ENCODE results near the gene PRC1. TPM values are rescaled to one million over a fixed set of nuclear protein-coding genes. Genes with fewer than 3 reads are reported as not detected.

Gene PRC1
- total RNA-seq, 1 donor from 2014 or later: 18.8 TPM

DNA sequence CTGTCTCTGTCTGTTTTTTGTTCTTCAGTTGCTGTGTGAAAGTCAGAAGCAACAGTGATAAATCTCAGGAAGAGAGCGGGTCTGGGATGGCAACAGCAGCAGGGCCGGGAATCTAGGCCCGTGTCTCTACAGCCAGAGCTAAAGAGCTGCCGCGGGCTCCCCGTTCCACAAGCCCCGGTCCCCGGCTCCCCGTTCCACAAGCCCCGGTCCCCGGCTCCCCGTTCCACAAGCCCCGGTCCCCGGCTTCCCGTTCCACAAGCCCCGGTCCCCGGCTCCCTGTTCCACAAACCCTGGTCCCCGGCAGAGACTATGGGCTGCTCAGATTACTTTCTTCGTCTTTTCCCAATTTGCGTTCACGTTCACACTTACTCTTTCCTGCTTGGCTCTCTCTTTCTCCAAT lies 20.1 kb downstream of the PRC1 start:
- H3K4me3 ChIP-seq (ENCODE audit: low read length in 3 of 3): no peak overlapping the region
- H3K9ac ChIP-seq (ENCODE audit: low read depth in 1 of 3, low read length in 3 of 3): no peak overlapping the region
- no peak overlapping the region for H3K27ac ChIP-seq (ENCODE audit: low read depth, low read length)
- no peaks in the 10 kb centered on the region for H3K27me3 ChIP-seq (ENCODE audit: control insufficient read depth in 3 of 3, insufficient read depth in 3 of 3, low read length in 3 of 3)
- H3K4me1 ChIP-seq (ENCODE audit: control insufficient read depth in 3 of 3, insufficient read depth in 3 of 3, low read length in 3 of 3): no peaks in the 10 kb centered on the region
- H3K36me3 ChIP-seq (ENCODE audit: control insufficient read depth in 3 of 3, insufficient read depth in 3 of 3, low read length in 3 of 3): peaks cover 0 to 3% (median 0%) of the 10 kb centered on the region in 3 donors
- no peaks in the 10 kb centered on the region for H3K9me3 ChIP-seq (ENCODE audit: control insufficient read depth in 3 of 3, low read length in 3 of 3)

GRCh38 chr15:90972133-90972532 lies 22.2 kb downstream of the PRC1 start:
- Histone ChIP-seq H3K36me3 (ENCODE audit: control insufficient read depth in 3 of 3, insufficient read depth in 3 of 3, low read length in 3 of 3) (peaks cover 2 to 9% (median 3%) of the 10 kb centered on the region in 3 donors), H3K9me3 (ENCODE audit: control insufficient read depth in 3 of 3, low read length in 3 of 3) (no peaks in the 10 kb centered on the region), H3K4me3 (ENCODE audit: low read length in 3 of 3) (no peak overlapping the region), H3K27me3 (ENCODE audit: control insufficient read depth in 3 of 3, insufficient read depth in 3 of 3, low read length in 3 of 3) (no peaks in the 10 kb centered on the region), H3K27ac (ENCODE audit: low read depth, low read length) (no peak overlapping the region), H3K9ac (ENCODE audit: low read depth in 1 of 3, low read length in 3 of 3) (no peak overlapping the region), H3K4me1 (ENCODE audit: control insufficient read depth in 3 of 3, insufficient read depth in 3 of 3, low read length in 3 of 3) (no peaks in the 10 kb centered on the region)

GRCh38 chr15:90970274-90970673 lies 24.1 kb downstream of the PRC1 start:
- H3K4me1 ChIP-seq (ENCODE audit: control insufficient read depth in 3 of 3, insufficient read depth in 3 of 3, low read length in 3 of 3): no peaks in the 10 kb centered on the region
- no peak overlapping the region for H3K4me3 ChIP-seq (ENCODE audit: low read length in 3 of 3)
- no peak overlapping the region for H3K27ac ChIP-seq (ENCODE audit: low read depth, low read length)
- H3K9ac ChIP-seq (ENCODE audit: low read depth in 1 of 3, low read length in 3 of 3): no peak overlapping the region
- no peaks in the 10 kb centered on the region for H3K9me3 ChIP-seq (ENCODE audit: control insufficient read depth in 3 of 3, low read length in 3 of 3)
- peaks cover 9 to 22% (median 11%) of the 10 kb centered on the region in 3 donors for H3K36me3 ChIP-seq (ENCODE audit: control insufficient read depth in 3 of 3, insufficient read depth in 3 of 3, low read length in 3 of 3)
- no peaks in the 10 kb centered on the region for H3K27me3 ChIP-seq (ENCODE audit: control insufficient read depth in 3 of 3, insufficient read depth in 3 of 3, low read length in 3 of 3)

GRCh38 chr15:90968434-90968833 lies 25.9 kb downstream of the PRC1 start:
- Histone ChIP-seq H3K27ac (ENCODE audit: low read depth, low read length) (no peak overlapping the region), H3K4me1 (ENCODE audit: control insufficient read depth in 3 of 3, insufficient read depth in 3 of 3, low read length in 3 of 3) (no peaks in the 10 kb centered on the region), H3K27me3 (ENCODE audit: control insufficient read depth in 3 of 3, insufficient read depth in 3 of 3, low read length in 3 of 3) (no peaks in the 10 kb centered on the region), H3K36me3 (ENCODE audit: control insufficient read depth in 3 of 3, insufficient read depth in 3 of 3, low read length in 3 of 3) (peaks cover 9 to 28% (median 10%) of the 10 kb centered on the region in 3 donors), H3K9ac (ENCODE audit: low read depth in 1 of 3, low read length in 3 of 3) (no peak overlapping the region), H3K4me3 (ENCODE audit: low read length in 3 of 3) (no peak overlapping the region), H3K9me3 (ENCODE audit: control insufficient read depth in 3 of 3, low read length in 3 of 3) (no peaks in the 10 kb centered on the region)

GRCh38 chr15:90967206-90967605 lies 27.1 kb downstream of the PRC1 start:
- Histone ChIP-seq H3K9ac (ENCODE audit: low read depth in 1 of 3, low read length in 3 of 3) (no peak overlapping the region), H3K4me3 (ENCODE audit: low read length in 3 of 3) (no peak overlapping the region), H3K4me1 (ENCODE audit: control insufficient read depth in 3 of 3, insufficient read depth in 3 of 3, low read length in 3 of 3) (no peaks in the 10 kb centered on the region), H3K27me3 (ENCODE audit: control insufficient read depth in 3 of 3, insufficient read depth in 3 of 3, low read length in 3 of 3) (no peaks in the 10 kb centered on the region), H3K9me3 (ENCODE audit: control insufficient read depth in 3 of 3, low read length in 3 of 3) (no peaks in the 10 kb centered on the region), H3K27ac (ENCODE audit: low read depth, low read length) (no peak overlapping the region), H3K36me3 (ENCODE audit: control insufficient read depth in 3 of 3, insufficient read depth in 3 of 3, low read length in 3 of 3) (peaks cover 13 to 39% (median 15%) of the 10 kb centered on the region in 3 donors)

DNA sequence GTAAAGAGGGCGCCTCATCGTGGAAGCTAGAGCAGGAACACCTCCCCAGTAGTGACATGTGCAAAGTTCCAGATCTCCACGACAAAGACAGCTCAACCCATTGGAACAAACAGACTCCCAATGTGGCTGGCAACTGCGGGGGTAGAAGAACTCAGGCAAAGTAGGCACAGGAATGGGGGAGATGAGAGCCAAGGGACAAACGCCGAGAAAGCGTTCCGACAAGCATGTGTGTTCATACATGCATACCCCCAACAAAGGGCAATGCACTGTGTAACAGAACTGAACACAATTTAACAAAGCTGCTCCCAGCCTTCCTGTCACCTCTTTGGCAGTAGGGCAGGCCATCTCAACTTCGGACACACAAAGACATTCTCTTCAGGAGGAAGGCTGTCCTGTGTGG lies 28.1 kb downstream of the PRC1 start:
- Histone ChIP-seq H3K4me3 (ENCODE audit: low read length in 3 of 3) (no peak overlapping the region), H3K36me3 (ENCODE audit: control insufficient read depth in 3 of 3, insufficient read depth in 3 of 3, low read length in 3 of 3) (peaks cover 22 to 48% (median 24%) of the 10 kb centered on the region in 3 donors)

DNA sequence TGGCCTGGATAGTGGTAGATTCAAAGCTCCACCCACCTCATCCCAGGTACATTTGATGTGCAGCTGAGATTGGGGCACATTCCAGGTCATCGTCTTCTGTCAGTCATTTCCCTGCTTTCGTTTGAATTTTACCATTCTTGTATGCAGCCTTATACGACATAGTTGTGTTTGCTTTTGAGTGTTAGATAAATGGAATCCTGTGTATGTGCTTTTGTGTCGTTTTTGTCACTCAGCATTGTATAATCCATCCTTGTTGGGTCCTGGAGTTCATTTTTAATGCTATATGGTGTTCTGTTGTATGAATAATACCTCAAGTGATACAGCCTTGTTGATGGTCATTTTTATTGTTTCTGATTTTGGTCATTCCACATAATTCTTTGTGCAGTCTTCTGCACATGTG lies 32.3 kb downstream of the PRC1 start:
- no peak overlapping the region for H3K27ac ChIP-seq (ENCODE audit: low read depth, low read length)
- no peak overlapping the region for H3K9ac ChIP-seq (ENCODE audit: low read depth in 1 of 3, low read length in 3 of 3)
- peaks cover 23 to 44% (median 38%) of the 10 kb centered on the region in 3 donors for H3K36me3 ChIP-seq (ENCODE audit: control insufficient read depth in 3 of 3, insufficient read depth in 3 of 3, low read length in 3 of 3)
- H3K27me3 ChIP-seq (ENCODE audit: control insufficient read depth in 3 of 3, insufficient read depth in 3 of 3, low read length in 3 of 3): no peaks in the 10 kb centered on the region
- H3K4me1 ChIP-seq (ENCODE audit: control insufficient read depth in 3 of 3, insufficient read depth in 3 of 3, low read length in 3 of 3): peaks cover 31 to 35% (median 32%) of the 10 kb centered on the region in 3 donors
- H3K9me3 ChIP-seq (ENCODE audit: control insufficient read depth in 3 of 3, low read length in 3 of 3): no peaks in the 10 kb centered on the region
- no peak overlapping the region for H3K4me3 ChIP-seq (ENCODE audit: low read length in 3 of 3)

More for the DNA sequence above, 28.1 kb downstream of the PRC1 start:
- Histone ChIP-seq H3K27ac (ENCODE audit: low read depth, low read length) (no peak overlapping the region), H3K4me1 (ENCODE audit: control insufficient read depth in 3 of 3, insufficient read depth in 3 of 3, low read length in 3 of 3) (no peaks in the 10 kb centered on the region), H3K9ac (ENCODE audit: low read depth in 1 of 3, low read length in 3 of 3) (no peak overlapping the region), H3K27me3 (ENCODE audit: control insufficient read depth in 3 of 3, insufficient read depth in 3 of 3, low read length in 3 of 3) (no peaks in the 10 kb centered on the region), H3K9me3 (ENCODE audit: control insufficient read depth in 3 of 3, low read length in 3 of 3) (no peaks in the 10 kb centered on the region)

- Histone ChIP-seq H3K27ac (ENCODE audit: low read depth, low read length) (peak overlapping the region; percentile 64), H3K9ac (ENCODE audit: low read depth in 1 of 3, low read length in 3 of 3) (peak overlapping the region in 2 of 3 donors; percentile 33 to 60), H3K27me3 (ENCODE audit: control insufficient read depth in 3 of 3, insufficient read depth in 3 of 3, low read length in 3 of 3) (no peaks in the 10 kb centered on the region), H3K4me3 (ENCODE audit: low read length in 3 of 3) (peak overlapping the region in 2 of 3 donors; percentile 29 to 35), H3K9me3 (ENCODE audit: control insufficient read depth in 3 of 3, low read length in 3 of 3) (no peaks in the 10 kb centered on the region), H3K36me3 (ENCODE audit: control insufficient read depth in 3 of 3, insufficient read depth in 3 of 3, low read length in 3 of 3) (peaks cover 16 to 33% (median 30%) of the 10 kb centered on the region in 3 donors), H3K4me1 (ENCODE audit: control insufficient read depth in 3 of 3, insufficient read depth in 3 of 3, low read length in 3 of 3) (peaks cover 39 to 49% (median 41%) of the 10 kb centered on the region in 3 donors)
Measured at GRCh38 chr15:90960298-90961091, 33.8 kb downstream of the PRC1 start.

GRCh38 chr15:90959894-90960293 lies 34.4 kb downstream of the PRC1 start:
- Histone ChIP-seq H3K9ac (ENCODE audit: low read depth in 1 of 3, low read length in 3 of 3) (peak overlapping the region in 2 of 3 donors; percentile 40 to 72), H3K4me3 (ENCODE audit: low read length in 3 of 3) (peak overlapping the region in 2 of 3 donors; percentile 29 to 35), H3K36me3 (ENCODE audit: control insufficient read depth in 3 of 3, insufficient read depth in 3 of 3, low read length in 3 of 3) (peaks cover 16 to 33% (median 30%) of the 10 kb centered on the region in 3 donors), H3K27me3 (ENCODE audit: control insufficient read depth in 3 of 3, insufficient read depth in 3 of 3, low read length in 3 of 3) (no peaks in the 10 kb centered on the region), H3K4me1 (ENCODE audit: control insufficient read depth in 3 of 3, insufficient read depth in 3 of 3, low read length in 3 of 3) (peaks cover 43 to 55% (median 45%) of the 10 kb centered on the region in 3 donors), H3K27ac (ENCODE audit: low read depth, low read length) (peak overlapping the region; percentile 64), H3K9me3 (ENCODE audit: control insufficient read depth in 3 of 3, low read length in 3 of 3) (no peaks in the 10 kb centered on the region)

DNA sequence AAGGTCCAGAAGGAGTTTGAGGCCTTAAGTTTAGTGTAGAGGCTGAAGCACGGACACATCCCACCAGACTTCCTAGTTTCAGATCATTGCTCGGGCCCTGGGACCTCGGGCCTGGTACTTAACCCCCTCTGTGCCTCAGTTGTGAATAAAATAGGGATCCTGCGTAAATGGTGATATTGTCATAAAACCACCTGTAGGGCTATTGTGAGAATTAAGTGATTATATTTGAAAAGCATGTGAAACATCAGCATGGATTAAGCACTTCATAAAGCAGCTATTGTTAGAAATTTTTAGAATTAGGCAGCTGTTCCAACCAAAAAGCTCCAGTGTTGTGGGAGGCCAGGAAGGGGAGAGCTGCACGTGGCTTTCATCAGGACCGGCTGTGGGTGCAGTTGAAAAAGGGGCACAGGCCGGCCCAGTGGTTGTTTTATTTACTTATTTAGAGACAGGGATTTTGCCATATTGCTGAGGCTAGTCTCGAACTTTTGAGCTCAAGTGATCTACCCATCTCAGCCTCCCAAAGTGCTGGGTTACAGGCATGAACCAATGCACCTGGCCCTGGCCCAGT lies 35.2 kb downstream of the PRC1 start:
- Histone ChIP-seq H3K27me3 (ENCODE audit: control insufficient read depth in 3 of 3, insufficient read depth in 3 of 3, low read length in 3 of 3) (no peaks in the 10 kb centered on the region), H3K4me1 (ENCODE audit: control insufficient read depth in 3 of 3, insufficient read depth in 3 of 3, low read length in 3 of 3) (peaks cover 43 to 61% (median 48%) of the 10 kb centered on the region in 3 donors), H3K9ac (ENCODE audit: low read depth in 1 of 3, low read length in 3 of 3) (peak overlapping the region in 2 of 3 donors; percentile 40 to 72), H3K4me3 (ENCODE audit: low read length in 3 of 3) (no peak overlapping the region), H3K36me3 (ENCODE audit: control insufficient read depth in 3 of 3, insufficient read depth in 3 of 3, low read length in 3 of 3) (peaks cover 16 to 32% (median 30%) of the 10 kb centered on the region in 3 donors), H3K9me3 (ENCODE audit: control insufficient read depth in 3 of 3, low read length in 3 of 3) (no peaks in the 10 kb centered on the region), H3K27ac (ENCODE audit: low read depth, low read length) (peak overlapping the region; percentile 64)
